GM12875 (cell line): ENCODE data around the gene MET.

Experiments
- H3K4me3 ChIP-seq: one replicate; pipeline ENCODE4 v1.5.1; 2011; ENCODE audit warnings: low read depth, low read length, control low read depth
- CTCF ChIP-seq: IDR thresholded peaks from 2 replicates; pipeline ENCODE4 v1.5.1; 2011; ENCODE audit warnings: low read depth, mild to moderate bottlenecking, control low read depth, inconsistent platforms, low read length, moderate library complexity, borderline replicate concordance; ENCODE audit not compliant: insufficient read depth

MET gene

GRCh38 chr7:116687801-116688201 is 15.8 kb downstream of the MET start:
- H3K4me3 ChIP-seq, result no peak overlapping the region
- no peak for TF ChIP-seq CTCF

DNA sequence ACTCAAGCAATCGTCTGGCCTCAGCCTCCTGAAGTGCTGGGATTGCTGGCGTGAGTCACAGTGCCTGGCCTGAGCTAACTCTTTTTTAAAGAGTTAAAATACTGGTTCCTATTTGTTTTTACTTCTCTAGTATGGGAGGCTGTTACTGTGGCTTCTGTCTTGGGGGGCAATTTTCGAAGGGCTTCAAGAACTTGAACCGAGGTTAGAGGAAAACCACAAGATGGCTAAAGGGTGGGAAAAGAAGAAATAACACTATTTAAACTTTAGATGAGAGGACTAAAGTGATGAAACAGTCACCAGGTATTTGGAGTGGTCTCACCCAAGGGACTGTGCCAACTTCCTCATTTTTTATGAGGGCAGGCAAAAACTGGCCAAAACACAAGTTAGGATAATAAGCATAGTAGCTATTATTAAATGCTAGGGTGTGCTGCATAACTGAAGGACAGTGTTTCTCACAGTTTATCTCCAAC is 17.8 kb downstream of the MET start:
- no peak for TF ChIP-seq CTCF
- H3K4me3 ChIP-seq, result no peak overlapping the region

- TF ChIP-seq CTCF, result no peak
Observed at GRCh38 chr7:116691664-116692063, 19.7 kb downstream of the MET start.

DNA sequence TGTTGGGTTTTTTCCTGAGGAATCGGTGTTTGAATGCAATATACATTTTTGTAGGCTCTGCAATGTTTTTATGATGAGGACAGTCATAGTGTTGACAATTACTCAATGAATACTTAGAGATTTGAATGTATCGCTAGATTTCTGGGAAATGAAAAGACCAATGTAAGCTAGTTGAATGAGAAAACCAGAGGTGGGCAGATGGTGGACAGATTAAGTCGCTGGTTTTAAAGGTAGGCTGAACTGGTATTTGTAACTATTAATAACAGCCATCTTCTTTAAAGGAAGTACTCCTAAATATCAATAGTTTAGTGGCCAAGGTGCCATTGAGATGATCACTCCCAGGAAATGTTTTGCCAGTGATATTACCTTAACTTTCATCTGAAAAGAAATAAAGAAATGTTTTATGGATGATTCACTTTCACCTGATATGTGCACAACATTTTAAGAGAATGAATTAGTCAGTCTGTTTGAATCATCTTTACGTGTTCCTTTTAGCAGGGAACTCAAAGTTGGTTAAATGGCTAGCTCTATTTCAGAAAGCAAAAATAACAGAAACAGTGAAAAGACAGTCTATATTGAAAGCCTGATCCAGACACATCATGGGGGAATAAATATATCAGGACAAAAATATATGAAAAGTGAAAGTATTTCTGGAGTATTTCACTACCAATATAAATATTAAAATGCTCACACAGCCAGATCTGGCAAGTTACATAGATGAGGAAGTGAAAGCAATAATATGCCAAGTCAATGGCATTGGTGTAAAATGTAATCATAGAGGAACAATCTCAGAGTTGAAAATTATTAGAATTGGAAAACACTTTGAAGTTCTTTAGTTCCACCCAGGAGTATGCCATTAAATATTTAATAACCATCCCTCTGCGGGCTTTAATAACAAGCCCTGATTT is 20.7 kb downstream of the MET start:
- H3K4me3 ChIP-seq, result no peak overlapping the region
- no peak for TF ChIP-seq CTCF

More at GRCh38 chr7:116691664-116692063, 19.7 kb downstream of the MET start:
- no peak overlapping the region for H3K4me3 ChIP-seq

- no peak for TF ChIP-seq CTCF
- no peak overlapping the region for H3K4me3 ChIP-seq
Observed at GRCh38 chr7:116696707-116697106, 24.7 kb downstream of the MET start.

DNA sequence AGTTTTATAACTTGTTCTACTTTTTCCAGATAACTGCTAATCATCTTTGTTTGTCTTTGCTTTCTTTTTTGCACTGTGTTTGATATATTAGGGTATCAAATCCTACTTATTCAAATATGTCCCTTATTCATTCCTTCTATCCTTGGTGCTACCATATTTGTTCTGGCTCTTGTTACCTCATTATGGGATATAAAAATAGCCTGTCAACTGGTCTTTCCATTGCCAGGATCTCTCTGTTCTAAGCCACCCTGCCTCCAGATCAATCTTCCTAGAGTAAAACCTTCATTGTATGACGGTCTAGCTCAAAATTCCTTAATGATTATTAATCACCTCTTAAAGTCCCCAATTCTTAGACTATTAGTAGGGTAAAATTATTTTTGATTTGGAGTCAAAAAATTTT is 25.2 kb downstream of the MET start:
- H3K4me3 ChIP-seq, result no peak overlapping the region
- TF ChIP-seq CTCF, result no peak

GRCh38 chr7:116697761-116698160 is 25.8 kb downstream of the MET start:
- no peak for TF ChIP-seq CTCF

More at GRCh38 chr7:116697761-116698160, 25.8 kb downstream of the MET start:
- H3K4me3 ChIP-seq, result no peak overlapping the region
